Thoracic aorta (tissue), 2 donors: Measurements from ENCODE around the gene DLGAP1. TPM values are rescaled to one million over a fixed set of nuclear protein-coding genes. Genes with fewer than 3 reads are reported as not detected.

Experiments
- ATAC-seq: fragments of 150-250 bp; one replicate; pipeline ENCODE4 v1.8.0; 2017; ENCODE audit warnings: low read depth; ENCODE audit not compliant: insufficient number of reproducible peaks, low FRiP score
- DNase-seq: peaks from one replicate; pipeline ENCODE4 v3.0.0-alpha.2; 2020; ENCODE audit warnings: low spot score
- H3K27ac ChIP-seq, 2 donors: fragments of 200-600 bp; sonication (generic); 1 replicate in 1 of 2; 2 replicates in 1 of 2; pipeline ENCODE4 v1.5.1; 2016; ENCODE audit warnings: mild to moderate bottlenecking in 2 of 2, moderate library complexity in 2 of 2
- H3K27me3 ChIP-seq: fragments of 200-600 bp; sonication (generic); replicated peaks from 2 replicates; pipeline ENCODE4 v1.6.0; 2016; ENCODE audit warnings: mild to moderate bottlenecking; ENCODE audit not compliant: insufficient read depth
- H3K36me3 ChIP-seq: fragments of 200-600 bp; sonication (generic); one replicate; pipeline ENCODE4 v1.5.1; 2016
- H3K4me1 ChIP-seq, 2 donors: fragments of 200-600 bp; sonication (generic); 1 replicate in 1 of 2; 2 replicates in 1 of 2; pipeline versions ENCODE4 v1.5.1 to v1.6.0; 2016; ENCODE audit warnings: low read depth in 2 of 2, mild to moderate bottlenecking in 1 of 2; ENCODE audit not compliant: control insufficient read depth in 1 of 2
- H3K4me3 ChIP-seq: fragments of 200-600 bp; sonication (generic); 2 replicates; pipeline ENCODE4 v1.5.1; 2016; ENCODE audit warnings: mild to moderate bottlenecking
- H3K9me3 ChIP-seq: fragments of 200-600 bp; sonication (generic); 2 replicates; pipeline ENCODE4 v1.5.1; 2016
- total RNA-seq, 2 donors: library from RNA; depleted of rRNA; stranded (reverse); fragments of >200 nt; gene quantifications; one replicate each; pipeline versions ENCODE4 v1.1.0 to v1.2.3, GENCODE V29; 2016
- TF ChIP-seq, protein P1 (sequence below): fragments of 200-600 bp; sonication (generic); IDR thresholded peaks from one replicate; pipeline ENCODE4 v1.5.1; 2019; ENCODE audit warnings: antibody characterized with exemption

DLGAP1 gene
- total RNA-seq, 2 donors from 2014 or later: 7.3 to 19.0 TPM

DNA sequence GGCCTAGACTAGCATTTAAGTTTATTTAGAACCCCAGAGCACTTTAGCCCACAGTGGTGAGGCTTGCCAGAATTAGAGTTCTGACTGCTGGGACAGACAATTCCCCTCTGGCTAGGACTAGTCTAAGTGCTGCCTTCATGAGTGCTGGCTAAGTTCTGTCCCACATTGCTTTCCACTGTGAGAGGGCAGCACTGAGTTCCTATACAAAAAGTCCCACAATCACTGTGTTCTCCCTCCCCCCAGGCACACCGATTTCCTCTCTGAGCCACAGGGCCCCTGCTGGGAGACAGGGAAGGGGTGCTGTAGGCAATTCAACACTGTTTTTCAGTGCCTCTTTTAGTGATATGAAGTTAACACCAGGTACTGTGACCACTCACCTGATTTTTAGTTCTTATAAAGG, 310.9 kb downstream of the DLGAP1 start:
- Histone ChIP-seq H3K9me3 (no peaks in the 10 kb centered on the region), H3K36me3 (no peaks in the 10 kb centered on the region), H3K4me3 (no peak overlapping the region), H3K27me3 (no peaks in the 10 kb centered on the region), H3K4me1 (no peaks in the 10 kb centered on the region), H3K27ac (no peak overlapping the region)
- no peak for ATAC-seq
- DNase-seq: no peak
- TF ChIP-seq, protein P1, sequence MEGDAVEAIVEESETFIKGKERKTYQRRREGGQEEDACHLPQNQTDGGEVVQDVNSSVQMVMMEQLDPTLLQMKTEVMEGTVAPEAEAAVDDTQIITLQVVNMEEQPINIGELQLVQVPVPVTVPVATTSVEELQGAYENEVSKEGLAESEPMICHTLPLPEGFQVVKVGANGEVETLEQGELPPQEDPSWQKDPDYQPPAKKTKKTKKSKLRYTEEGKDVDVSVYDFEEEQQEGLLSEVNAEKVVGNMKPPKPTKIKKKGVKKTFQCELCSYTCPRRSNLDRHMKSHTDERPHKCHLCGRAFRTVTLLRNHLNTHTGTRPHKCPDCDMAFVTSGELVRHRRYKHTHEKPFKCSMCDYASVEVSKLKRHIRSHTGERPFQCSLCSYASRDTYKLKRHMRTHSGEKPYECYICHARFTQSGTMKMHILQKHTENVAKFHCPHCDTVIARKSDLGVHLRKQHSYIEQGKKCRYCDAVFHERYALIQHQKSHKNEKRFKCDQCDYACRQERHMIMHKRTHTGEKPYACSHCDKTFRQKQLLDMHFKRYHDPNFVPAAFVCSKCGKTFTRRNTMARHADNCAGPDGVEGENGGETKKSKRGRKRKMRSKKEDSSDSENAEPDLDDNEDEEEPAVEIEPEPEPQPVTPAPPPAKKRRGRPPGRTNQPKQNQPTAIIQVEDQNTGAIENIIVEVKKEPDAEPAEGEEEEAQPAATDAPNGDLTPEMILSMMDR: no peak

DNA sequence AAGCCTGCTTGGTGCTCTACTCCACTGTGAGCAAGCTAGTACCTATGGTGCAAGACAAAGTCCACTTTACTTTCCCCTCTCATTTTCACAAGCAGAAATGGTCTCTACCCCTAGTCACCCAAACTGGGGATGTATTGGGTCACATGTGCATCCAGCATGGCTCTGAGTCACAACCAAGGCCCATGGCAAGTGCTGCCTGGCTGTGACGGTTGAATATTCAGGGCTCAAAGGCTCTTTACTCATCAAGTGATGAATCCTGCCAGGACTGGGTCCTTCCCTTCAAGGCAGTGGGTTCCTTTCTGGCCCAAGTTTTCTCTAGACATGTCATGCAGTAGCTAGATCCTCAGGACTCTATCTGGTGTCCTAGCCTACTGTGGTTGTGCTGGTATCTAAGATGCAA, 311.5 kb downstream of the DLGAP1 start:
- Histone ChIP-seq H3K27me3 (no peaks in the 10 kb centered on the region), H3K36me3 (no peaks in the 10 kb centered on the region), H3K4me1 (no peaks in the 10 kb centered on the region), H3K27ac (no peak overlapping the region), H3K4me3 (no peak overlapping the region), H3K9me3 (no peaks in the 10 kb centered on the region)
- TF ChIP-seq, protein P1: no peak
- no peak for ATAC-seq
- no peak for DNase-seq

DNA sequence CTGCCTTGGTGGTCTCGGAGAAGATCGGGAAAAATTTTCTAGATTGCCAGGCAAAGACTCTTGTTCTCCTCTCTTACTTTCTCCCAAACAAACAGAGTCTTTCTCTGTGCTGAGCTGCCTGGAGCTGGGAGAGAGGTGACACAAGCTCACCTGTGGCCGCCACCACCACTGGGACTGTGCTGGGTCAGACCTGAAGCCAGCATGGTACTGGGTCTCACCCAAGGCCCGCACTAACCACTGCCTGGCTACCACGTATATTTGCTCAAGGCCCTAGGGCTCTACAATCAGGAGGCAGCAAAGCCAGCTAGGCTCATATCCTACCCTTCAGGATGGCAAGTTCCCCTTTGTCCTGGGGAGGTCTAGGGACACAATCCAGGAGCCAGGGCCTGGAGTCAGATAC, 312.2 kb downstream of the DLGAP1 start:
- no peaks in the 10 kb centered on the region for H3K9me3 ChIP-seq
- TF ChIP-seq, protein P1: no peak
- no peaks in the 10 kb centered on the region for H3K27me3 ChIP-seq
- no peak overlapping the region for H3K4me3 ChIP-seq
- DNase-seq (no peak), ATAC-seq (no peak)
- H3K36me3 ChIP-seq: no peaks in the 10 kb centered on the region
- no peaks in the 10 kb centered on the region for H3K4me1 ChIP-seq
- H3K27ac ChIP-seq: no peak overlapping the region

DNA sequence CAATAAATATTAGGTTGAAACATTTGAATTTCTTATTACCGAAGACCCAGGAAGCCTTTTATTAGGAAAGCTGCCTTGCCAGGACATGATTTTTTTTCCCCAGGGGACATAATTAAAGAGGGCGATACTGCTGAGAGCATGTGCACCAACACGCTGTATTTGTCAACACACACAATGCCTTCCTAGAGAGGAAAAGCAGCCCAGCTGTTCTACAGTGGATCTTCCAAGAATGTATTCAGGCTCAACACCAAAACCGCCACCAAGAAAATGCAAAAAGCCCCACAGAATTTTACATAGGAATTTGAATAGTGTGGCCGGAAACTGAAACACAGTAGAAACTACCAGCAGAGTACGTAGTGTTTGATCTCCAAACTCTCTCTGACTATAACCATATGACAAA, 320.4 kb downstream of the DLGAP1 start:
- Histone ChIP-seq H3K36me3 (no peaks in the 10 kb centered on the region), H3K27me3 (no peaks in the 10 kb centered on the region), H3K27ac (no peak overlapping the region), H3K9me3 (no peaks in the 10 kb centered on the region), H3K4me1 (no peaks in the 10 kb centered on the region), H3K4me3 (no peak overlapping the region)
- ATAC-seq: no peak
- TF ChIP-seq, protein P1: no peak
- no peak for DNase-seq

DNA sequence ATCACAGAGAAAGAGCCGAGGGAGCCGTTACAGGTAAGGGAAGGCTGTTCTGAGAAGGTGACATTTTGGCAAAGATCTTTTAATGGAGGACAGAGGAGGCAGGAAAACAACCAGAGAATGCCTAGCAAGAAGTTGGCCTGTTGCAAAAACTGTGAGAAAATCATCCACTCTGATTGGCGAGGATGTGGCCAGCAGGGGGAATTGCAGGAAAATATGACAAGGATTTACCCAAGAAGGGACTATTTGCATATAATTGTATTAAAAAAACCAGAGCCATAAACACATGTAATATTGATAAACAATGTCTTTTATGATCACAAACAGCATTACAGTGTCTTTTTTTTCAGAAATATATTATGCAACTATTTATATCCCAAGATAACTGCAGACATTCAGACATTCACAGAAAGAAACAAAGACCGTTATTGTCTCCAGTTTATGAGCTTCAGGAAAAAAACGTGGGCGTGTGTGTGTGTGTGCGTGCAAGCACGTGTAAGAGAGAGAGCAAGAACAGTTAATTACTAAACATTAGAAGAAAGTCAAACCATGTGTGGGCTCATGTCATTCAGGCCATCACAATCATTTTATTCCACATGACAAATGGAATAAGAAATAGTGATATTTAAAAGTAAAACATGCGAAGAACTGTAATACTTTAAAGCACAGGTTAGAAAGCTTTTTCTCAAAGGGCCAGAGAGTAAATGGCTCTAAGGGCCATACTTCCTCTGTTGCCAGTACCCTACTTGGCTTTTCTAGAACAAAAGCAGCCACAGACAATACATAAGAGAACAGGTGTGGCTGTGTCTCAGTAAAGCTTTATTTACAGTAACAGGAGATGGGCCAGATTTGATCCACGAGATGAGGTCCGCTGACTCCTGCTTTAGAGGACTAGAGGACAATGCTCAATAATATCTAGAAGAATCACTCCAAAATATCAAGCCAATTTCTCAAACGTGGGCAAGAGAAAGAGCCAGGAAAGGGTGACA, 324.1 kb downstream of the DLGAP1 start:
- Histone ChIP-seq H3K36me3 (no peaks in the 10 kb centered on the region), H3K9me3 (no peaks in the 10 kb centered on the region), H3K27me3 (no peaks in the 10 kb centered on the region), H3K4me1 (peaks cover 0 to under 1% of the 10 kb centered on the region in 2 donors), H3K27ac (no peak overlapping the region), H3K4me3 (no peak overlapping the region)
- DNase-seq (no peak), ATAC-seq (no peak)
- TF ChIP-seq, protein P1: no peak
